WTC11 (cell line): ENCODE measurements around the gene TIE1.

Experiments used
- CREB1 ChIP-seq: sonication (generic); formaldehyde crosslinking; IDR thresholded peaks from 2 replicates; pipeline ENCODE4 v1.8.0; 2023; ENCODE audit warnings: mild to moderate bottlenecking, missing genetic modification reagents
- CREM ChIP-seq: sonication (generic); formaldehyde crosslinking; IDR thresholded peaks from 2 replicates; pipeline ENCODE4 v1.8.1; 2022; ENCODE audit warnings: mild to moderate bottlenecking, missing genetic modification reagents, moderate library complexity
- FOXJ3 ChIP-seq: sonication (generic); formaldehyde crosslinking; IDR thresholded peaks from 2 replicates; pipeline ENCODE4 v1.9.0; 2021; ENCODE audit warnings: missing genetic modification reagents, mild to moderate bottlenecking, borderline replicate concordance
- HMGA2 ChIP-seq: fragments of 250-450 bp; sonication (Bioruptor Pico); IDR thresholded peaks from 2 replicates; pipeline ENCODE4 v1.4.0; 2021; ENCODE audit warnings: mild to moderate bottlenecking, moderate library complexity
- JAZF1 ChIP-seq: fragments of 250-450 bp; sonication (Bioruptor Pico); IDR thresholded peaks from 2 replicates; pipeline ENCODE4 v1.9.0; 2021; ENCODE audit warnings: moderate library complexity, mild to moderate bottlenecking, inconsistent platforms
- NR3C1 ChIP-seq: sonication (generic); formaldehyde crosslinking; conservative IDR thresholded peaks from 2 replicates; pipeline ENCODE4 v1.8.1; 2023; ENCODE audit warnings: low read depth, mild to moderate bottlenecking, missing genetic modification reagents
- ZNF121 ChIP-seq: sonication (generic); formaldehyde crosslinking; IDR thresholded peaks from 2 replicates; pipeline ENCODE4 v1.8.0; 2023; ENCODE audit warnings: missing genetic modification reagents
- ZNF232 ChIP-seq: sonication (generic); formaldehyde crosslinking; IDR thresholded peaks from 2 replicates; pipeline ENCODE4 v1.8.0; 2022; ENCODE audit warnings: mild to moderate bottlenecking, missing genetic modification reagents
- TF ChIP-seq, protein P1 (sequence below): sonication (generic); formaldehyde crosslinking; IDR thresholded peaks from 2 replicates; pipeline ENCODE4 v1.8.0; 2022; ENCODE audit warnings: mild to moderate bottlenecking, missing genetic modification reagents
- TF ChIP-seq, protein P2 (sequence below): fragments of 200-600 bp; IDR thresholded peaks from 2 replicates; pipeline ENCODE4 v1.8.0; 2022; ENCODE audit warnings: antibody characterized with exemption
- TF ChIP-seq, protein P3 (sequence below): sonication (generic); formaldehyde crosslinking; IDR thresholded peaks from 2 replicates; pipeline ENCODE4 v1.8.0; 2023; ENCODE audit warnings: mild to moderate bottlenecking, missing genetic modification reagents
- TF ChIP-seq, protein P4 (sequence below): sonication (generic); formaldehyde crosslinking; conservative IDR thresholded peaks from 2 replicates; pipeline ENCODE4 v1.8.1; 2022; ENCODE audit warnings: mild to moderate bottlenecking, missing genetic modification reagents
- TF ChIP-seq, protein P5 (sequence below): sonication (generic); formaldehyde crosslinking; IDR thresholded peaks from 2 replicates; pipeline ENCODE4 v1.8.0; 2022; ENCODE audit warnings: mild to moderate bottlenecking, missing genetic modification reagents

DNA sequence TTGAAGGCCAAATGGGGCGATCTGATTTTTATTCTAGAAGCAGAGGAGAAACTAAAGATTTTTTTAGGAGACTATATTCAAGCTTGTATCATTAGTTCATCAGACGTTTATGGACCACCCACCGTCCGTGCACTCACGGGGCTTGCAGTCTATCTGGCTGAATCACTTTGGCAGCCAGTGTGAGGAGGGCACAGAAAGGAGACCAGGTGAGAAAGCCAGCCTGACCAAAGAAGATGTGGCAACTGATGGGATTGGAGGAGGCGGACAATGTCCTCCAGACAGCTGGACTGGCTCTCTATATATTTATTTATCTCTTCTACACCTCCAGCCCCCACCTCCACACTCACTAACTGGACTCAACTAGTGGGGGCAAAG, 67.9 kb downstream of the TIE1 start:
- TF ChIP-seq, protein P1, sequence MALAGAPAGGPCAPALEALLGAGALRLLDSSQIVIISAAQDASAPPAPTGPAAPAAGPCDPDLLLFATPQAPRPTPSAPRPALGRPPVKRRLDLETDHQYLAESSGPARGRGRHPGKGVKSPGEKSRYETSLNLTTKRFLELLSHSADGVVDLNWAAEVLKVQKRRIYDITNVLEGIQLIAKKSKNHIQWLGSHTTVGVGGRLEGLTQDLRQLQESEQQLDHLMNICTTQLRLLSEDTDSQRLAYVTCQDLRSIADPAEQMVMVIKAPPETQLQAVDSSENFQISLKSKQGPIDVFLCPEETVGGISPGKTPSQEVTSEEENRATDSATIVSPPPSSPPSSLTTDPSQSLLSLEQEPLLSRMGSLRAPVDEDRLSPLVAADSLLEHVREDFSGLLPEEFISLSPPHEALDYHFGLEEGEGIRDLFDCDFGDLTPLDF (CRISPR knock-in tag), result no peak
- TF ChIP-seq, protein P2, sequence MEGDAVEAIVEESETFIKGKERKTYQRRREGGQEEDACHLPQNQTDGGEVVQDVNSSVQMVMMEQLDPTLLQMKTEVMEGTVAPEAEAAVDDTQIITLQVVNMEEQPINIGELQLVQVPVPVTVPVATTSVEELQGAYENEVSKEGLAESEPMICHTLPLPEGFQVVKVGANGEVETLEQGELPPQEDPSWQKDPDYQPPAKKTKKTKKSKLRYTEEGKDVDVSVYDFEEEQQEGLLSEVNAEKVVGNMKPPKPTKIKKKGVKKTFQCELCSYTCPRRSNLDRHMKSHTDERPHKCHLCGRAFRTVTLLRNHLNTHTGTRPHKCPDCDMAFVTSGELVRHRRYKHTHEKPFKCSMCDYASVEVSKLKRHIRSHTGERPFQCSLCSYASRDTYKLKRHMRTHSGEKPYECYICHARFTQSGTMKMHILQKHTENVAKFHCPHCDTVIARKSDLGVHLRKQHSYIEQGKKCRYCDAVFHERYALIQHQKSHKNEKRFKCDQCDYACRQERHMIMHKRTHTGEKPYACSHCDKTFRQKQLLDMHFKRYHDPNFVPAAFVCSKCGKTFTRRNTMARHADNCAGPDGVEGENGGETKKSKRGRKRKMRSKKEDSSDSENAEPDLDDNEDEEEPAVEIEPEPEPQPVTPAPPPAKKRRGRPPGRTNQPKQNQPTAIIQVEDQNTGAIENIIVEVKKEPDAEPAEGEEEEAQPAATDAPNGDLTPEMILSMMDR, result no peak
- TF ChIP-seq ZNF121 (CRISPR knock-in tag), result no peak
- TF ChIP-seq FOXJ3, result no peak
- no peak for TF ChIP-seq JAZF1 (CRISPR knock-in tag)
- TF ChIP-seq, protein P3, sequence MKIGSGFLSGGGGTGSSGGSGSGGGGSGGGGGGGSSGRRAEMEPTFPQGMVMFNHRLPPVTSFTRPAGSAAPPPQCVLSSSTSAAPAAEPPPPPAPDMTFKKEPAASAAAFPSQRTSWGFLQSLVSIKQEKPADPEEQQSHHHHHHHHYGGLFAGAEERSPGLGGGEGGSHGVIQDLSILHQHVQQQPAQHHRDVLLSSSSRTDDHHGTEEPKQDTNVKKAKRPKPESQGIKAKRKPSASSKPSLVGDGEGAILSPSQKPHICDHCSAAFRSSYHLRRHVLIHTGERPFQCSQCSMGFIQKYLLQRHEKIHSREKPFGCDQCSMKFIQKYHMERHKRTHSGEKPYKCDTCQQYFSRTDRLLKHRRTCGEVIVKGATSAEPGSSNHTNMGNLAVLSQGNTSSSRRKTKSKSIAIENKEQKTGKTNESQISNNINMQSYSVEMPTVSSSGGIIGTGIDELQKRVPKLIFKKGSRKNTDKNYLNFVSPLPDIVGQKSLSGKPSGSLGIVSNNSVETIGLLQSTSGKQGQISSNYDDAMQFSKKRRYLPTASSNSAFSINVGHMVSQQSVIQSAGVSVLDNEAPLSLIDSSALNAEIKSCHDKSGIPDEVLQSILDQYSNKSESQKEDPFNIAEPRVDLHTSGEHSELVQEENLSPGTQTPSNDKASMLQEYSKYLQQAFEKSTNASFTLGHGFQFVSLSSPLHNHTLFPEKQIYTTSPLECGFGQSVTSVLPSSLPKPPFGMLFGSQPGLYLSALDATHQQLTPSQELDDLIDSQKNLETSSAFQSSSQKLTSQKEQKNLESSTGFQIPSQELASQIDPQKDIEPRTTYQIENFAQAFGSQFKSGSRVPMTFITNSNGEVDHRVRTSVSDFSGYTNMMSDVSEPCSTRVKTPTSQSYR (CRISPR knock-in tag), result no peak
- TF ChIP-seq HMGA2 (CRISPR knock-in tag), result no peak
- TF ChIP-seq, protein P4, sequence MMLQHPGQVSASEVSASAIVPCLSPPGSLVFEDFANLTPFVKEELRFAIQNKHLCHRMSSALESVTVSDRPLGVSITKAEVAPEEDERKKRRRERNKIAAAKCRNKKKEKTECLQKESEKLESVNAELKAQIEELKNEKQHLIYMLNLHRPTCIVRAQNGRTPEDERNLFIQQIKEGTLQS, result no peak
- TF ChIP-seq CREM (CRISPR knock-in tag), result no peak
- TF ChIP-seq, protein P5, sequence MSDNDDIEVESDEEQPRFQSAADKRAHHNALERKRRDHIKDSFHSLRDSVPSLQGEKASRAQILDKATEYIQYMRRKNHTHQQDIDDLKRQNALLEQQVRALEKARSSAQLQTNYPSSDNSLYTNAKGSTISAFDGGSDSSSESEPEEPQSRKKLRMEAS (CRISPR knock-in tag), result no peak
- TF ChIP-seq NR3C1 (CRISPR knock-in tag), result no peak
- no peak for TF ChIP-seq ZNF232 (CRISPR knock-in tag)
- TF ChIP-seq CREB1 (CRISPR knock-in tag), result no peak
